Measurements from ENCODE around the gene TAB2. TPM values are rescaled to one million over a fixed set of nuclear protein-coding genes. Genes with fewer than 3 reads are reported as not detected.

Gene TAB2
- total and polyA plus RNA-seq, 9 of the 15 experiments (the other 6 are each of a cell fraction or from before 2014, with no cell fraction given) = 9.1 to 38.3 (median 18.6) TPM

DNA sequence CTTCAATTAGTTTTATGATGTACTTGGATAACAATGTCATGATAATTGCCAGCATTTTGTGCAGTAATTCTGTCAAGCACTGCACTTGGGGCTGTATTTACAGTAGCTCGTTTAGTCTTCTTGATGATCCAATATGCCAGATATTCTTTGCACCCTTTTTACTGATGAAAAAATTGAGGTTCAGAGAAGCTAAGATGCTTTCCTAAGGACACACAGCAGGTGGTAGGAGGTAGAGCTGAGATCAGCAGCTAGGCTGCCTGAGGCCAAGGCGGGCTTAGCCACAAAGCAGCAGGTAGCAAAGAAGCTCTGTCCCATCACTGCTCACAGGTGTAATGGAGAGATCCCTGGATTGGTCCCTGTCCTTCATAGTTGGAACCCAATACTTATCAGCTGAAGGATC, 115.9 kb downstream of the TAB2 start (continued):
- TF ChIP-seq REST (IDR thresholded peaks at IDR 0.05; ENCODE audit: borderline replicate concordance) (no peak), REST (CRISPR knock-in tag; IDR thresholded peaks at IDR 0.05; ENCODE audit: low read depth) (no peak), ZNF436 (CRISPR knock-in tag; IDR thresholded peaks at IDR 0.05) (no peak)
